Fibroblast of skin of left quadriceps (primary cell): ENCODE results near the gene CCDC178.

Source experiments
- DNase-seq, 2 experiments: peaks; one replicate each; pipeline ENCODE4 v3.0.0-alpha.2; 2013; ENCODE audit warnings: low read depth in 2 of 2

CCDC178 gene

GRCh38 chr18:33132657-33133056, 307.9 kb downstream of the CCDC178 start:
- DNase-seq, result no peak

GRCh38 chr18:33128581-33128980, 311.9 kb downstream of the CCDC178 start:
- no peak for DNase-seq

DNA sequence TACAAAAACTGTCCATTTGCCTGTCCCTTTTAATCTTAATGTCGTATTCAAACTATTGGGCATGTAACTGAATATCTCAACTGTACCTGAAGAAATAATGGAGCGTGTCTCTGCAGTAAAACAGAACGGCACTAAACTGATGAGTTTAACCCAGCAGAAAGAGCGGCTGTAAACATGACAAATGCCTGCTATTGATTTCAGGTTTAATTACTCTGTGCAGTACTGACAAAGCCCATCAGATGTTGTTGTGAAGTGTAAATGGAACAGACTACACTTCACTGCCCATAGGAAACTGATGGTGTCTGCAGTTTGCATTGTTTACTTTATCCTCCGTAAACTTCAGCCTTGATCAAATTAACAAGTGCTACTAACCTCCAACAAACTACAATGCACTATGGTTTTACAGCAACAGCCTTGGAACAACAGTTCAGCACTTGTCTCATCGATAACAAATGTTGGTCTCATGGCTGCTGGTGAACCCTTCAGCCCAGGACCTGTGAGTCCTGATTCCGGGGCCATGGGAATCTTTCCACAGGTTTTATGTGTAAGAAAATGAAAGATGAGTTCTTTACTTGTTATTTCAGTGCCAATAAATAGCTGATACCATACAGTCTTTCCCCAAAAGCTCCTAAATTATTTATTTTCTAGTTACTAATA, 316.5 kb downstream of the CCDC178 start:
- DNase-seq, result no peak

- DNase-seq, result no peak
Observed at GRCh38 chr18:33116376-33116775, 324.1 kb downstream of the CCDC178 start.

GRCh38 chr18:33115917-33116316, 324.6 kb downstream of the CCDC178 start:
- no peak for DNase-seq

DNA sequence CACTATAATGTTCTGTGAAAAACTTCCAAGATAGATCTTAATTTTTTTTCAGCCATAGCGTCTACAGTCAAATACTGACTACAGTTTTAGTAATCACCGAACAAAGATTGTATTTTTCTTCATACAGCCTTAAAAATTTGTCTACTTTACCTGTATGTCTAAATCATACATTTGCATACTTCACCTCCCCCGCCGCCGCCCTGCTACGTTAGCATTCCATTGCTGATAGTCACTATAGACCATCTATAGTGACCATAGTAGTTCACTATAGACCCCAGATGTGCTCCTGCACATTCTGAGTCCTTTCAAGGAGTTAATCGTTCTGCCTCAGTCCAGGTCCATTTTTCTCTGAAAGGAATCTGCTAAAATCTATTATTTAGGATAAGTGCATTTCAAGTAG, 325.0 kb downstream of the CCDC178 start:
- no peak for DNase-seq

DNA sequence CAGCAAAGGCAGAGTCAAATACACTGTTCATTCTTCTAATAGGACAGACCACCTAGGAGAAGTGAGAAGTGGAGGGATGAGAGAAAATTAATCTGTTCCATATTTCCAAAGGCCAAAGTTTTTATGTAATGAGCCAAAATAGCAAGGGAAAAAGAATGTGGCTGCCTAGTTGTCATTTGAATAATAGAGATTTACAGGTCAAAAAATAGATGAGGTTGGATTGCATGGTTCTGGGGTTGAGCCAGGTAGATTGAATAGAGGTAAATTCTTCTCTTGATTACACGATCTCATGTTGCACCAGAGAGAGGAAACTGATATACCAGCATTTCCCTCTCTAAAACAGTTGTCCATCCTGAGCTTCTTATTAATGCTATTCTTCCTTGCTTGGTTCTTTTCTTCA, 325.8 kb downstream of the CCDC178 start:
- DNase-seq, result no peak

DNA sequence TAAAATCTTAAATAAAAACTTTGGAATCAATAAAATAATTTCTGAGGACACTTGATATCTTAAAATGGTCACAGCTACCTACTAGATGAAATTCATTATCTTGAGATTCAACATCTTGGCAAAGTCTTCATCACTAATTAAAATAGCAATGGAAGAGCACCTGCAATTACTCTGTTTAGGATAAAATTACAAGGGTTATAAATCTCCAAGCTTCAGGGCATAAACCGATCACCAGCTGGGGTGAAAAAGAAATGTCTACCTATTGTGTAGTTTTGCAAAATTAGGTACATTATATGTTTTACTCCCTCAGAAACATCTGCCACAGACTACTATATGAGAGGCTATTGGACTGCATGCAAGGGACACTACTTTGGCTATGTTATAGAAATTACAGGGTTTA, 327.1 kb downstream of the CCDC178 start:
- DNase-seq, result no peak

DNA sequence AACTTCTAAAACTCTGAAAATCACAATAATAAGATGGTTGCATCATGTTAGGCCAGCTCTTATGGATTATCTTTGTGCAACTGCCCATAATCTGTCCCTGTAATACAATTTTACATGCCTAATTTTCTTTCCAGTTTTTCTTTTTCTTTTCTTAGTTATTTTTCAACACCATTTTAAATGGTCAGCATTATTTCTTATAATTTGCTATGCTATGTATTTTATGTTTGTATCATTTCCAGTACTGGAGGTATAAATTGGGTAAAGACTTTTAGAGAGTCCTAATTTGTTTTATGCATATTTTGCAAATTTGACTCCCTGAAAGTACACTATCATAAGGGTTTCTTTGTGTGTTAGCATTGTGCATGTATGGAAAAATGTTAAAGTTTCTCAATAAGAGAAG, 333.0 kb downstream of the CCDC178 start:
- no peak for DNase-seq

GRCh38 chr18:33101316-33101715, 339.2 kb downstream of the CCDC178 start:
- DNase-seq, result no peak

GRCh38 chr18:33099626-33100025, 340.9 kb downstream of the CCDC178 start:
- DNase-seq, result no peak

DNA sequence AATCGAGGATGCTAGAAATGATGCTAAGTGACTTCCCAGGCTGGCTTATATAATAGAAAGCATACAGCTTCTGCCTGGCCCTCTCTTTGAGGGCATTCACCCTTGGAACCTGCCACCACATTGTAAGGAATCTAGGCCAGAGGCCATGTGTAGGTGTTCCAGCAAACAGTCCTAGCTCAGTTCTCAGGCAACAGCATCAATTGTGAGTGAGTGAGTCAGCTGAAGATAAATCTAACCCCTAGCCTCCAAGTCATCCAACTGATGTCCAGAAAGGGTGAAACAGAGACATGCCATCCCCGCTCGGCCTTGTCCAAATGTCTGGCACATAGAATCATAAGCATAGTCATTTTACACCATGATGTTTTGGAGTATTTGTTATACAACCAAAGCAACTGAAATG, 343.4 kb downstream of the CCDC178 start:
- DNase-seq, result no peak

- DNase-seq, result no peak
Observed at GRCh38 chr18:33090461-33090860, 350.1 kb downstream of the CCDC178 start.

DNA sequence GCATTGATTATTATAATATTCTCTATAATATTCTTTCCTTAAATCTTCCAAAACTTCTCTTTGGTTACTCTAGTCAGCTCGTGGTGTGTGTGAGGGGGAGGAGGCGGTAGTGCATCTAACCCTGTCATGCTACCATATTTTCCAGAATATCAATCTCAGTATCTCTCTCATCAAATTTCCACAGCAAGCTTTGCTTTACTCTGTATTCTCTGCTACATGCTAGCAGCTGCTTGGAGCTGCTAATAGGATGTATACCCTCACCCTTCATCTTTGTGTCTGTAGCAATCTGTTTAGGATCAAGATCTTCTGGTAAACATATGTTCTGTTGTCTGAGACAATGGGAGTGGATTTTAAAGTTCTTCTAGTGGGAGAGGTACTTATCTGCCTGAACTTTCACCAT, 363.9 kb downstream of the CCDC178 start:
- no peak for DNase-seq

DNA sequence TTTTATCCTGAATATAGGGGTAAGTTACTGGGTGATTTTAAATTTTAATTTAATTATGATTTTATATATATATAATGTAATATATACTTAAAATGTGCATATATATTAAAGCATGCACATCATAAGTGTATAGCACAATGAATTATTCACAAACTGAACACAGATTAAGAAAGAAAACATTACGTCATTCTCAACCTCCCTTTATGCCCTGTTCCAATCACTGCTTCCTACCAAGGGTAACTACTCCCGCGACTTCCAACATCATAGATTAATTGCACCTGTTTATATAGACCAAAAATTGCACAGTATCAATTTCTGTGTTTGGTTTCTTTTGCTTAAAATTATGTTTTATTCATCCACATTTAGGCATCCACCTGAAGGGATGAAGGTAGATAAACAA, 366.4 kb downstream of the CCDC178 start:
- no peak for DNase-seq

DNA sequence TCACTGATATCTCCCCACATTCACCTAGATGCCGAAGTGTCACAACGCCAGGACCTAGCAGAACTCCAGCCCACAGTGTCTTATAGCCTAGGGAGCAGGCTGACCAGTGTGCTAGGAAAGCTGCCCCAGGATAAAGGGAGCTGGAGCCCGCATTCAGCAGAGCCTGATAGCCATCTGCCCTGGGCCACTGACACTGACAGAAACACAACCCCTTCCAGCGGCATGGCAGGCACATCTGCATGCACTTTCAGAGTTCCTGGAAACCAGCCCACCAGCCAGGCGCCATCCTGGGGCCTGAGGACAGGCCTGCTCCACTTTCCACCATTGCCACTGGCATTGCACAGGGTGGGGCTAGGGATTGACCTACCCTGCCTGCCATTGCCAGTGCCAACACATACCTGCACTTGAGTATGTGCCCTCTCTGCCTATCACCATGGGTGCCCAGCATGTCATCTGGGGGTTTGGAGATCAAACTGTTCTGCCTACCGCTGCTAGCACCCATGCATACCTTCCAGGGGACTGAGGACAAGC, 377.6 kb downstream of the CCDC178 start:
- no peak for DNase-seq

DNA sequence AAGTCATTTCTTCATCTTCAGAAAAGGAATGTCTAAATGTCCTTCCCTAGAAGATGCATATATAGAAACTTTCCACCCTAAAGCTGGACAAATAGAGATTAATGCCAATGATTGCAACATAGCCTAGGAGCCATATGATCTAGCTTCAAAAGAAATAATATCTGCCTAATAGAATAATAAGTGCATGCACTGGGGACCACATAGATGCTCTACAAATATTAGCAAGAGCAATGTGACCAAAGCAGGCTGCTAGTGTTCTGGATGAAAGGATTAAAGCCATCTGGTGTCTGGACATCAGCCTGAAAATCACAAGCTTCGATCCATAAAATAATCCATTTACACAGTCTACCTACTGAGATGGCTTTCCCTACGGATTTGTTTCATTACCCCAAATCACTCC, 387.6 kb downstream of the CCDC178 start:
- DNase-seq, result no peak

- DNase-seq, result no peak
Observed at GRCh38 chr18:33051407-33051806, 389.1 kb downstream of the CCDC178 start.

DNA sequence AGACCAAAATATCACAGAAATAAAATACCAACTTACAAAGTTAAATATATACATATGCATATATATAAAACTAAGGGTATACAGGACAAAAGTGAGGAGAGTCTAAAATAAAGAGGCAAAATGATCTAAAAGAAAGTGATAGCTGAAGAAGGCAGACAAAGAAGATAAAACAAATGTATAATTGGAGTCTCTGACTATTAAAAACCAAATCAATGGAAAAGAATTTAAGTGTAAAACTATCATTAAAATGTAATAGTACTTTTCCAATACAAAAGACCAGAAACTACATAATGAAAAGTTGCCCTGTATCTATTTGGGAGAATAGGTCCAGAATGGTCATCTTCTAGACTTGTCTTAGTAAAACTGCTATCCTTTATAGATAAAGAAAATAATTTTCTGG, 400.3 kb downstream of the CCDC178 start:
- no peak for DNase-seq

GRCh38 chr18:33034945-33035344, 405.6 kb downstream of the CCDC178 start:
- DNase-seq, result peak; percentile 2 to 3

GRCh38 chr18:33034212-33034611, 406.3 kb downstream of the CCDC178 start:
- DNase-seq, result no peak

GRCh38 chr18:33022370-33022769, 418.2 kb downstream of the CCDC178 start:
- DNase-seq, result no peak

- DNase-seq, result no peak
Observed at GRCh38 chr18:33020877-33021276, 419.6 kb downstream of the CCDC178 start.
